NCI-H2107 treated with DMSO at 0.1 percent for 48 hours (cell line): ENCODE measurements around the gene OSR1.
"Not testable (repeated sequence)": the region's sequence is repeated elsewhere in the genome, so short reads cannot be mapped to it uniquely, and the experiment has no call there.

Experiments
- DNase-seq: peaks from one replicate; lab custom pipeline; 2025; ENCODE audit not compliant: unreplicated experiment; lab: John Stamatoyannopoulos, UW

Gene OSR1

DNA sequence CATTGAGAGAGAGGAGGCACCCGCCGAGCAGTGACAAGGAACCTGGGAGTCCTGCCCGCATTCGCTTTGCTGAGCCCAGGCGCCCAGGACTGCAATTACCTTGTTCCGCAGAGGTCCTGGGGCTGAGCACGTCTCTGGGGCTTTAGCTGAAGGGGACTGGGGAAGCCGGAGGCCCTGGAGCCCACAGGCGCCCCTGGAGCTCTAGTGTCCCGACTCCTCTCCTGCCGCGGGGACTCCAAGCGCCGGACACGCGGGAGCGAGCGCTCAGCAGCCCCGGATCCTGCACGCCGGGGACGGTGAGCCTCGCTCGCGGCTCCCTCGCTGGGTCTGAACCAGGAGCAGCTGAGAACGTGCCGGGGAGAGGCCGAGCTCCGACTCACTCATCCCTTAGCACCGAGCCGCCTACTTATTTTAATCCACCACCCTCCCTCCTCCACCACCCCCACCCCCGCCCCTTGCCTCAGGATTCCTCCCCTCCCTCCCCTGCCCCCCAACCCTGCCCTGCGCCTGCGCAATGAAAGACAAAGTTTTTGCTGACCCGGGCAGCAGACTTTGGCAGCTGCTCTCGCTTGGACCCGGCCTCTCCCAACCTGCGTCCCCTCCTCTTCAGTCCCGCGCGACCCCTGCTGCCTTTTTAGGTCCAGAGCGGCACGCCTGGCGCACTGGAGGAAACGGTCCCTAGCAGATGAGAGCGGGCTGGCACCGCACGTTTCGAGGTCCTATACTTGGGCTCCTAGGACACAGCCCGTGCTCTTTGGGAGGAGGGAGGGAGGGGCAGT is at the start of gene OSR1:
Gene OSR1, minus strand, starts transcription at position 382 of the 779 bp plus-strand sequence. CDS start 4,818 bp downstream, outside the sequence.
- no peak for DNase-seq

DNA sequence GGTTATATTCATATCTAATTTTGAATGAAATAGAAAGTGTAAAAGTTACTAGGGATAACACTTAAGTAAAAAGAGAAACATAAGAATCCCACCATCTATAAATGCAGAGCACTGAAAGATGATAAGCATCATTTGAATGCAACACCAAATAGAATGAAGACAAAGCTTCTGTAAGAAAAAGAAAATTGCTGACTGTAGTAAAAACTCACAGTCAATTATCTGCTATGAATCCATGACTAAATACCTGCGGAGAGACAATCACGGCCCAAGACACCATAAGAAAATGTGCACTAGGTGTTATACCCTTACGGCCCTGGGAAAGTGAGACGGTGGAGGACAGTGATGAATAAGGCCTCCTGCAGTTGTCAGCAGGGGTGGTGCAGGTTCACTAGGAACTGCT is 45.4 kb upstream of the OSR1 start:
- DNase-seq: no peak

DNA sequence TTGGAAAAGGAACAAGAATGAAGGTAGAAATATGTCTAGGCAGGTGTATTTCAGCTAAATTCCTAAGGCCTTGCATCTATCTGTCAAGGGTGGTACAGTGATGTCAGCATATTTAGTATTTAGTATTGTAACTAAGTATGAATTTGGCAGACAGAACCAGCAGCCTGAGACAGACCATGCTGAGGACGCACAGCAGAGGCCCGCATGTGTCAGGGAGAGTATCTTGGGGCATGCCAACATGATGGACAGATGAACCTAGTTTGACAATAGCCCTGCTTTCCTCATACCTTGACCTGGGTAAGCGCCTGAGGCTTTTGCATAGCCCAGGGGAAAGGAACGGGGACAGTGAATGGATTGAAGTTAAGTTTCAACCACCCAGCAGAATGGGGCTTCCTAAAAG is 33.8 kb upstream of the OSR1 start:
- DNase-seq: no peak

DNA sequence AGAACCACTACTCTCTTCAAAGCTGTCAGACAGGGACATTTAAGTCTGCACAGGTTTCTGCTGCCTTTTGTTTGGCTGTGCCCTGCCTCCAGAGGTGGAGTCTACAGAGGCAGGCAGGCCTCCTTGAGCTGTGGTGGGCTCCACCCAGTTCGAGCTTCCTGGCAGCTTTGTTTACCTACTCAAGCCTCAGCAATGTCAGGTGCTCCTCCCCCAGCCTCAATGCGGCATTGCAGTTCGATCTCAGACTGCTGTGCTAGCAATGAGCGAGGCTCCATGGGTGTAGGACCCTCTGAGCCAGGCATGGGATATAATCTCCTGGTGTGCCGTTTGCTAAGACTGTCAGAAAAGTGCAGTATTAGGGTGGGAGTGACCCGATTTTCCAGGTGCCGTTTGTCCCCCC is 31.0 kb upstream of the OSR1 start:
- DNase-seq: not testable (repeated sequence)

DNA sequence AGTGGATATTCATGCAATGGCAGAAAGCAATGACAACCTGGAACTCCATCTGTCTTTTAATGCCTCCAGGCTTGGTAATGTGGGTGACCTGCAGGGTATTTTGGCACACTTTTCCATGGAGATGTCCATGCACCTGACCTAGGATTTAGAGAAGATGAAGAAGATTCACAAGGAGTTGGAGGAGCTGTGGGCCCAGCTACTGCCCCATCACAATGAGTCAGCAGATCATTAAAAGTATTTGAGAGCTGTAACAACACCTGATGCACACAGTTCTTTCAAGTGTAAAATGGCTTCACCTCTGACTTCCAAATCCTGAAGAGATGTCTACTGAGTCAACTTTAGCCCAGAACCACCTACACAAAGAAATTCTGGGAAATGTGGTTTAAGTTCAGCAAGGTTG is 22.1 kb upstream of the OSR1 start:
- no peak for DNase-seq

DNA sequence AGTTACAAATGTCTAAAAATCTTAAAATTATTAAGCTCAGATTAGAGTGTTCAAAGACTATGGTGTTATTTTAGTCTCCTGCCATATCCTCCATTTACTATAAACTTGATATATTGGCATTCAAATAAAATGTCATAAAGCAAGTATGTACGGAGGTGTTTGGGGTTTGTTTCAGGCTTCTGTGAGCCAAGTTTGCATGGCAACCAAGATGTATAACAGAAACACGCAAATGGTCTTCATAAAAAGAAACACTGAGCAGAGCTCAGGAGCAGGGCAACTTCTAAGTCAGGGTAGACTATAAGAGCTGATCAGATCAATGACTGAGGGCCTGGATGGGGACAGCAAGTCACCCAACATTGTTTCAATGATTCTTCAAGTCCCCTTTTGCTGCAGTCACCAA is 20.5 kb upstream of the OSR1 start:
- no peak for DNase-seq

DNA sequence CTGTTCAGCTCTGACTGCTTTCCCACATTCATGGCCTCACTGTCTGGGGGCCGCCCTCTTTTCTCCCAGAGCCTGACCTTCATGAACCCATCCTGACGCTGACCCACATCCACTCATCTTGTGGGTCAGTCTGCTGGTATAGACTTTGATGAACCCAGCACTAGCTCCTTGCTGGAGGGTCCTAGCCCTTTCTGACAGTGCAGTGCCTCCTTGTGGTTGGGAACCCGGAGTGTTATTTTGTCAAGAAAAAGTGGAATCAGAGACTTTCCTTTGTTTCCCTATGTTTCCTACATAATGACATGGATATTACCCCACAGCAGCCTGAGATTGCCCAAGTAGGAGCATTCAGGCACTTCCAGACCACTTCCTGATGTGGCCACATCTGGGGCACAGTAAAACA is 19.3 kb upstream of the OSR1 start:
- no peak for DNase-seq

DNA sequence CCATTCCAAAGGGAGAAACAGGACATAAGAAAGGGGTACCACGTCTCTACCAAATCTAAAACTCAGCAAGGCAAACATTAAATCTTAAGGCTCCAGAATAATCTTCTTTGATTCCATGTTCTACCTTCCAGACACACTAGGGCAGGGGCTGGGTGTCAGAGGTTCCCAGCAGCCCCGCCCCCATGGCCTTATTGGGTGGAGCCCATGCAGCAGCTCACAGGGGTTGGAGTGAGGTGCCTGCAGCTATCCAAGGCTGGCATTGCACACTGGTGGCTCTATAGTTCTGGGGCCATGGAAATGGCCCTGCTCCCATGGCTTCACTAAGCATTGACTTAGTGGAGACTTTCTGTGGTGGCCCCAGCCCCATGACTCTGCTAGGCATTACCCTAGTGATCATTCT is 14.9 kb upstream of the OSR1 start:
- no peak for DNase-seq

DNA sequence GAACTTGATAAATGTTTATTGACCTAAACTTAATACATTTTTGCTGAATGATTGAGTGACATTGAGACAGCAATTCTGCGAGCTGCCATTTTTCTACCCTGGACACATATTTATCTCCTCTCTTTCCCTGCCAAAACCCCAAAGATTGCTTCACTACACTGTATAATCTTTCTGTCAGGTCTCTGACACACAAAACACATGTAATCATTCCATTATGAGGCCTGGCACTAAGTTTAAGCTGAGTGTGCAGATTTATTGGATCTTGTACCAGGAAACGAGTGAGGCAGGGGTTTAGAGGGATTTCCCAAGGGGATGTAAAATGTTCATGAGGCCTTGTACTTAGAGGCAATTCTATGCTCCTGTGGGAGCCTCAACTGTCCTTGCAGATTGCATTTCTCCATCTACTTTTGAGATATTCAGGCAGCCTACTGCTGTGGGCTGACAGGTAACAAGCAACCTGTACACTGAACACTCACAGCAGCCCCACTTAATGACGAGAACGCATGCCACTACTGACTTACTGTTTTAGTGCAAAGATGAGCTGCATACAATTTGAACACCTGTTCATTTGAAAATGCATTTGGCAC is 13.7 kb upstream of the OSR1 start:
- DNase-seq: no peak

DNA sequence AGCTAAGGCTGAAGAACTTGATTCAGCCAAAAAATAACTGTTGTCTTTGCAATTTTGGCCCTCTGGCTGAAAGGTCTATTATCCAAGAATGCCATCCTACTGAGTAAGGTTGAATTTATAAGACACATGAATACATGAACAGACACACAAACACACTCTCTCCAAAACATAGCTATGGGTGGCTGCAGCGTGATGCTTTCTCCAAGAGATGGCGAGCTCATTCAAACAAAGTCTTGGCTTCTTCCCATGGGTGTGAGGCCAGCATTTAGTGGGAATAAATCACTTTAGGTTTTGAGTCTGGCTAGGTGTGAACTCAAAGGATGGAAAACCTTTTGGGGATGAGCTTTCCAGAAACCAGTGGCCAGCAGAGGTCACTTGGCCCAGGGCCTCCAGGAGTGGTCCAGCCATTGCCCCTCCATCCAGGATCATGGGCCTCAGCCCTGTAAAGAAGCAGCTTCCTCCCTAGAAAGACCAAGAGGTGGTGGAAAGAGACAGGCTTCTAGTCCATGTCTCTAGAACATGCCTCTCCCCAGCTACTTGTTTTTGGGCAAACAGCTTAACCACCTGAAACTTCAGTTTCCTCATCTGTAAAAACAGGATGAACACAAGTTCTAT is 11.0 kb upstream of the OSR1 start:
- no peak for DNase-seq

DNA sequence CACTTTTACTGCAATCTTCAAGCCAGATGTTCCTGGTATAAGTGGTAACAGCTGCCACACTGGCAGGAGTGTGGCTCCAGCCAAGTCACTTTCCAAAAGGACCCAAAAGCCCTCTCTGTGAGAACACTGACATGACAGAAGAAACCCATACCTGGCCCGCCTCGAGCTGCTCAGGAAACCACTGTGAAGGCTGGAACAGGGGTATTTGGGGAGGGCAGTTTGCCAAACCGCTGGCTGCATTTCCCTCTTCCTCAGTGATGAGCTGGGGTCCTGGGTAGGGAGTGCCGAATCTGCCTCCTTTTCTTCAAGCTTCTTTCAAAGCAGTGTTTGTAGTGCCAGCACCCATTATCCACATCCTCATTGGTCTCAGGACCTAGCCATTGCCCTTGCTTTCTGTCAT is 10.3 kb upstream of the OSR1 start:
- DNase-seq: no peak

DNA sequence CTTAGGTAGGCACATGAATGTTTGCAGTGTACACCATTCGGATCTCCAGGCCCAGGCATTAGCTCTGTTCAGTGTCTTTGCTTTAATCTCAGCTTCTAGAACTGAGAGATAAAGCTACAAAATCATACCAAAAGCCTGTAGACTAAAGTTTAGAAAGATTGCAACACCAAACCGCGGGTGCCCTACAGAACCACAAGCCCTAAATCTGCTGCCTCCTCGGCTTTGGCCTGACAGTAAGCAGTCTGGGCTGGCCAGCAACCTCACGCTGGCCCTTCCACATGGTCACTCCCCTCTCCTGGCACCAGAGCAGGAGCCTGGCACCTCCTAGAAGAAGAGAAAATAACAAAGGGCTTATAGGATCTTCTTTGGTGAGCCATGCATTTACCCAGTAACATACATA is 8.9 kb upstream of the OSR1 start:
- DNase-seq: no peak

DNA sequence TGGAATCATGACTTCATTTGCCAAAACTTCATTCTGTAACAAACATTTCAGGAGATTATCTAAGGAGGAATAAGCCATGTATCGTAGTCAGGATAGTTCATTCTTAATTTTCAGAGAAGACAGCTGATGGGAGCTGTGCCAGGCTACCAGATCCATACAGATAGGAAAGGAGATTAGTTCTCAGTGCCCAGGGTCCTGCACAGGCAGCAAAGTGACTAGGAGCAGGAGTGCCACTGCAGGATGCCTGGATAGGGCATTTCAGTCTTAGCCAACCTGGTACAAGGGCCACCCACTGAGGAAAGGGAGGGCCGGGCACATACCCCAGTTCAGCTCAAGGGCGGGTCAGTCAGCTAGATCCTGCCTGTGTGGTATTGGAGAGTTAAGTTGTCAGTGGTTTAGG is 6.7 kb upstream of the OSR1 start:
- no peak for DNase-seq

DNA sequence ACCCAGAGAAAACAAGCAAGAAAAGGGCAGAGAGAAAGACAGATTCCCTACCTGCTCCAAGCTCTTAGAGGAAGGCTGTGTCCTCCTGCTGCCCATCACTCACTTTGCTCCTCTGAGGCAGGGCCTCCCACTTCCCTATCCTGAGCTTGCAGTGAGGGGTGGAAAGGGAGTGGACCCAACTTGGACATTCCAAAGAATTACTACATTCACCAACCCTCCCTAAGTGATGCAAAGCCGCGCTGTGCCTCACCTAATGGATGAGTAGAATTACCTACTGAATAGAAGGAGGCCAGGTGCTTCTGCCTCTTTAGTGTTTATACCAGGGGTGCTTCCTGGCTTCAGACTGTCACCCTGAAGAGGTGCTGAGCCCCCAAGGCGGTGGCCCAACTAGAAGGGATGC is 5.6 kb upstream of the OSR1 start:
- DNase-seq: no peak

DNA sequence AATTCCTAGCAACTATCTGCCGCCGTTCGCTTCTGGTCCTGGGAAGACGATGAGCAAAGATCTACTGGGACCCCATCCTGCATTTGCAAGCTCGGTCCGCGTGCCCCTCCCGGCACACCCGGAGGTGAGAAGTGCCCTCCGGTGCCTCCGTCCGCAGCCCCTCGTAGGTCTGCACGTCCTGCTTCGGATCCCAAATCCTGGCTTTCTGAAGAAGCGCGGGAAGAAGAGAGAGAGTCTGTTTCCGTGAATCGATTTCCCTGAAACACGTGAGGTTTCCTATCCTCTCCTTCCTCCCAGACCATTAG is 5.0 kb upstream of the OSR1 start:
- DNase-seq: no peak

DNA sequence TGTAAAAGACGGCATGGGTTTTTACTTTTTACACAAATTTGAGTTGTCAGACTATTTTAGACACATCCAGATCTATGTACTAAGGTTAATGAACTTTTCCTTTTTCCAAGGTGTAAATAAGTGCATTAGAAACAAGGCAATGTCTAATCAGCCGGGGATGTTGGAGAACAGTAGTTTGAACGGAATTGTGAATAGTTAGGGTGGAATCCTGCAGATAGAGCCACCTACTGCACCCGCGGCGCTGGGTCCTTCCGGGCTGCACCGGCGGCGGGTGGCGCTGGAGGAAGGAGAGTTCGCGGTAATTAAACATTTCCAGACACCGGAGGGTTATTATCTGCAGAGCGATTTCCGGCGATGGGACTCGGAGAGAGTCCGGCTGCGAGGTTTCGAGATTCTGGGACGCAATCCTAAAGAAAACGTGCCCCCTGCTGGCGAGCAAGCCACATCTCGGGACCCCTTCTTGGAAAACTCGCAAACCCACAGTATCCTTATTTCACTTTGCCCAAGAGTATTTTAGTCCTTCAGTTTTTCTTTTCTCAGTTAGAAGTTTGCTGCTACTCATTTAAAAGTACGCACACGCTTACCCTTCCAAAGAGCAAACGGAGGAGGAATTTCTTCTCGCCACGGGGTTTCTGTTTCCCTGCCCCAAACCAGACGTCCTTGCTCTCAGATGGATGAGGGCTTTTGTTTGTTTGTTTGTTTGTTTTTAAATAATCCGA is 4.5 kb upstream of the OSR1 start:
- DNase-seq: peak; percentile 25

DNA sequence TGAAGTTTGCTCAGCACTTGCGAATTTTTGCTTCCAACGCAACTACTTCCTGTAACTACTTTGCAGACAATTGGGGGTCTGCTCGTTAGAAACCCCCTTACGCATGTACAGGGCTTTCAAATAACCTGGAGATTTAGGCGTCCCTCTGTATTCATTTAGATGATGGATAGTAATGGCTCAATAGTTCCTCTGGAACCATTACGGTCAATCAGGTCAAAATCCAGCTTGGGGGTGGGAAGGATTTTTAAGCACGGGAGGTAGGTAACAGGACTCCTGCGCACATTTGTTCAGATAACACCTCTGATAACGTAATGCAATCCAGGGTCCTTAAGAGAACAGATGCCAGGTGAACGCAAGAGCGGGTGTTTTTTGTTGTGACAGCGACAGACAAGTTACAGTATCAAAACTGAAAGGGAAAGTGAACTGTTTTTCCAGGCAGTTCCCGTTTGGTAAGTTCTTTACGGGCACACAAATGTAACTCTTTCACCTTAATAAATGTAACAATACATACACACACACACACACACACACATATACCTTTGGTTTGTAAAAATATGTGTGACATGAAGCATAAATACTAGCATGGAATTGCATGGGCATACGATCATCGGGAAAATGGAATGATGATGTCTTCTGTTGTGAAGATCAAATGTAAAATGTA is 3.8 kb upstream of the OSR1 start:
- DNase-seq: peak; percentile 8

DNA sequence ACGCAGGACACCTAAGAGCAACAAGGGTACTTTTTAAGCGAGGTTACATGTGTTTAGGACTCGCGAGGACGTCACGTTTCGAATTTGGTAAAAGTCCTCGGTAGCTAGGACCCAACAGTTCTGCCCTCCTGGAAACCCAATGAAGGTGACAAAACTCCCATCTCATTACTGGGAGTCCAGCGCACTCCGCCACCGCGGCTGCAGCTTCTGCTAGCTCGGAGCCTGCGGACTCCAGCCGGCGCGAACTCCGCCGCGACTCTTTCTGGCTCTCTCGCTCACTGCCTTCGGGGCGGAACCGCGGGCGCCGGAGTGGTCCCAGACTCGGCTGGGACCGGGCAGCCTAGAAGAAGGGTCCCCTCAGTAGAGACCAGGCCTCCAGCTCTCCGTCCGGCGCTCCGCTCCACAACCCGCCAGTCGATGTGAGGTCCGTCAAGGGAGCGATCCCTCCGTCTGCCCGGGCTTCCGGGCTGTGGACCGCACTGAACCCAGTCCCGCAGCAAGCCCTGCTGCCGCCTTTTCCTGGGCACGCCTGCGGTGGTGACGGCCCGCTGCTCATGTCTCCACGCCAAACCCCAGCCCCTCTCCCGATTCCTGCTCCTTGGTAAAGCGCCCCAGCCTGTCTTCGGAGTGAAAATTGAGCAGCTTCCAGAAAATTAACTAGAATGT is 3.0 kb upstream of the OSR1 start:
- DNase-seq: no peak

DNA sequence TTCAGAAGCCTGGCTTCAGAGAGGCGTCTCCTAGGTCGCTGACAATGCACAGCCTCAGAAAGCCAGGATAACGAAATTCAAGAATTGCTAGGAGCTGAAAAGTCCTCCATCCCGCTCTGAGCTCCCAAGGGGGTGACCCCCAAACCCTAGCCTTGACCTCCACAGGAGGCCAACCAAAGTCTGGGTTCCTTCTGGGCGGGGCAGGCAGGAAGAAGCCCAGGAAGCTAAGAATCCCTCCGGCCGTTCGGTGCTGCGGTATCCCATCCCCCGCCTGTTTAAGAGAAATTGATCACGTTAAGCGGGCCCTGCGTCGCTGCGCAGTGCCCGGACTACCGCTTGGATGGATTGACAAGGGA is 2.5 kb upstream of the OSR1 start:
- DNase-seq: no peak

DNA sequence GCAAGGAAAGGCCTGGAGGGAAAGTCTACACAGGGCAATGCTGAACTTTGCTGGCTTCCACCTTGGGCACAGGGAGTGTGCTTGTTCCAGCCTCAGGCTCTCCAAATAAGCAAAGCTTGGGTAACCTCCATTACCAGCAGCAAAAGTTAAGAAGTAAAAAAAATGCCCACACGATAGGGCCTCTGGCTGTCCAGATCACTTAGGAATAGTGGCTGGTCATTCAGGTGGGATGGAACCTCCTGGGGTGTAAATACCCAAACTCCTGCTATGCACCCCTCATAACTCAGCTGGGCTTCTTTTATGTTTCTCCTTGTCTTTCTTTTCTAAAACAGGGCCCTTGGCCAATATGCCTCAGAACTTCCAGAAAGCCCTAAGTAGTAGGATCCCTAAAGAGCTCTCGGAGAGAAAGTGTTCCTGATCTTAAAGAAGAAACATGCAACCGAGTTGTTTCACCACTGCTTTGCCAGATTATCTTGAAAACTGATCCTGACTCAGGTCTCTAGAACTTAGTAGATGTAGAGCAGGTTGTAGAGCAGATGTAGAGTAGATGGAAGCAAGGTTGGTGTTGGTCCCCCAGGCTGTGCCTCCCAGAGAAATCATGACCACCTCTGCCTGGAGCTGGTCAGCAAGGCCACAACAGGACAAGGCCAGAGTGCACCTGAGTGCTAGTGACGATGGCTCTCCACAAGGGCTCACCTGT is 2.0 kb upstream of the OSR1 start:
- no peak for DNase-seq

DNA sequence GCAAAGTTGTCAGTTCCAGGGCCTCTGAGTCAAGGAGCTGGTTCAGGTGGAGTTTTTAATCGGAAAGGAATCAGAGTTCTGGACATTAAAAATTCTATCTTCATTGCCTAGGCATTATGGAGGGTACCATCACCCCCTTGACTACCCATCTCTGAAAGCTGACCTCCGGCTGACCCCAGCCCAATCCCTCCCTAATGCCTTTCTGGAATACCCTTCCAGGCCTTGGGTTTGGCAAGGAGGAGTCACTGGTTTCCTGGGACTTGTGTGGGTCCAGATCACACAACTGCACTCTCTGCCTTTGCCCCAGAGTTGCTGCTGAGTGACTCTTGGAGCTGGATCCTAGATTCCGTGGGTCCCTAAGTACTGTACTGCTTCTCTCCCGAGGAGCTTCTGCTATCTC is 1.0 kb upstream of the OSR1 start:
- DNase-seq: no peak
